Non-pigmented ciliary epithelial cell (primary cell): ENCODE results near the gene TASP1.

Source experiments
- DNase-seq: peaks from one replicate; pipeline ENCODE4 v3.0.0-alpha.2; 2010; ENCODE audit warnings: low read depth

TASP1 gene

GRCh38 chr20:13342469-13343242 is 296.1 kb downstream of the TASP1 start:
- DNase-seq = no peak

- no peak for DNase-seq
These were observed 296.9 kb downstream of the TASP1 start for GRCh38 chr20:13341737-13342393.

- DNase-seq = no peak
These were observed 298.6 kb downstream of the TASP1 start for GRCh38 chr20:13340088-13340487.
